Stomach (tissue), 4 donors: ENCODE measurements around the gene DIPK1A.

ENCODE experiments used
- EP300 ChIP-seq: sonication (generic); formaldehyde crosslinking; IDR thresholded peaks from one replicate; pipeline ENCODE4 v1.6.1; 2017; ENCODE audit warnings: antibody characterized with exemption
- POLR2A ChIP-seq, 4 donors: fragments of 450-650 bp; IDR thresholded peaks; one replicate each; pipeline ENCODE4 v1.6.1; 2016; ENCODE audit warnings: antibody characterized with exemption in 4 of 4, control low read depth in 2 of 4, mild to moderate bottlenecking in 1 of 4, moderate library complexity in 1 of 4
- POLR2AphosphoS5 ChIP-seq, 3 donors: sonication (generic); formaldehyde crosslinking; IDR thresholded peaks; one replicate each; pipeline ENCODE4 v1.6.1; 2016; ENCODE audit warnings: antibody characterized with exemption in 3 of 3
- TF ChIP-seq, protein P1 (sequence below), 7 experiments: fragments of 450-650 bp in 4 of 7; fragments of 200-600 bp in 3 of 7; sonication (generic) in 3 of 7; IDR thresholded peaks; one replicate each; pipeline ENCODE4 v1.5.1; 2016 to 2019; ENCODE audit warnings: antibody characterized with exemption in 7 of 7, control low read depth in 2 of 7, mild to moderate bottlenecking in 1 of 7

DNA sequence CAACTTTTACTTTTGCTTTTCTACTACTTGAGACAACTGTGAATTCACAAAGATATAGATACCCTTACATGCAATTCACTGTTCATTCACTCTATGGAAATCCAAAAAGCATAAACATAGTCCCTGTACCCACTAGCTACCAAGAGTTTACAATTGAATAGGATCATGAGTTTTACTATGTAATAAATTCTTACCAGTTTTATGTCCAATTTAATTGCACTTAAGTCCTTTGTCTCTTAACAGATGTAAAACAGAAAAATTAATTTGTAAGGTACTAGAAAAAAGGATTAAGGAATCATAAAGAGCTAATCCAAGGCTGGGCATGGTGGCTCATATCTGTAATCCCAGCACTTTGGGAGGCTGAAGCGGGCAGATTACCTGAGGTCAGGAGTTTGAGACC is 24.4 kb downstream of the DIPK1A start:
- TF ChIP-seq, protein P1, sequence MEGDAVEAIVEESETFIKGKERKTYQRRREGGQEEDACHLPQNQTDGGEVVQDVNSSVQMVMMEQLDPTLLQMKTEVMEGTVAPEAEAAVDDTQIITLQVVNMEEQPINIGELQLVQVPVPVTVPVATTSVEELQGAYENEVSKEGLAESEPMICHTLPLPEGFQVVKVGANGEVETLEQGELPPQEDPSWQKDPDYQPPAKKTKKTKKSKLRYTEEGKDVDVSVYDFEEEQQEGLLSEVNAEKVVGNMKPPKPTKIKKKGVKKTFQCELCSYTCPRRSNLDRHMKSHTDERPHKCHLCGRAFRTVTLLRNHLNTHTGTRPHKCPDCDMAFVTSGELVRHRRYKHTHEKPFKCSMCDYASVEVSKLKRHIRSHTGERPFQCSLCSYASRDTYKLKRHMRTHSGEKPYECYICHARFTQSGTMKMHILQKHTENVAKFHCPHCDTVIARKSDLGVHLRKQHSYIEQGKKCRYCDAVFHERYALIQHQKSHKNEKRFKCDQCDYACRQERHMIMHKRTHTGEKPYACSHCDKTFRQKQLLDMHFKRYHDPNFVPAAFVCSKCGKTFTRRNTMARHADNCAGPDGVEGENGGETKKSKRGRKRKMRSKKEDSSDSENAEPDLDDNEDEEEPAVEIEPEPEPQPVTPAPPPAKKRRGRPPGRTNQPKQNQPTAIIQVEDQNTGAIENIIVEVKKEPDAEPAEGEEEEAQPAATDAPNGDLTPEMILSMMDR (IDR thresholded peaks at IDR 0.05), result no peak
- no peak for TF ChIP-seq POLR2A (IDR thresholded peaks at IDR 0.05)
- no peak for TF ChIP-seq EP300
- no peak for TF ChIP-seq POLR2AphosphoS5 (IDR thresholded peaks at IDR 0.05)
